GM12872 (cell line): Measurements from ENCODE around the gene SIVA1.

Source experiments
- CTCF ChIP-seq: IDR thresholded peaks from 3 replicates; pipeline ENCODE4 v1.5.1; 2011; ENCODE audit warnings: low read depth, mild to moderate bottlenecking, low read length, moderate library complexity; ENCODE audit not compliant: insufficient read depth

The SIVA1 gene

GRCh38 chr14:104806625-104807465 lies 53.9 kb downstream of the SIVA1 start:
- TF ChIP-seq CTCF, result no peak

GRCh38 chr14:104808456-104808855 lies 55.5 kb downstream of the SIVA1 start:
- no peak for TF ChIP-seq CTCF
